Measurements from ENCODE around the gene TPPP2.
"Not testable (repeated sequence)": the region's sequence is repeated elsewhere in the genome, so short reads cannot be mapped to it uniquely, and the experiment has no call there.

TPPP2 gene

DNA sequence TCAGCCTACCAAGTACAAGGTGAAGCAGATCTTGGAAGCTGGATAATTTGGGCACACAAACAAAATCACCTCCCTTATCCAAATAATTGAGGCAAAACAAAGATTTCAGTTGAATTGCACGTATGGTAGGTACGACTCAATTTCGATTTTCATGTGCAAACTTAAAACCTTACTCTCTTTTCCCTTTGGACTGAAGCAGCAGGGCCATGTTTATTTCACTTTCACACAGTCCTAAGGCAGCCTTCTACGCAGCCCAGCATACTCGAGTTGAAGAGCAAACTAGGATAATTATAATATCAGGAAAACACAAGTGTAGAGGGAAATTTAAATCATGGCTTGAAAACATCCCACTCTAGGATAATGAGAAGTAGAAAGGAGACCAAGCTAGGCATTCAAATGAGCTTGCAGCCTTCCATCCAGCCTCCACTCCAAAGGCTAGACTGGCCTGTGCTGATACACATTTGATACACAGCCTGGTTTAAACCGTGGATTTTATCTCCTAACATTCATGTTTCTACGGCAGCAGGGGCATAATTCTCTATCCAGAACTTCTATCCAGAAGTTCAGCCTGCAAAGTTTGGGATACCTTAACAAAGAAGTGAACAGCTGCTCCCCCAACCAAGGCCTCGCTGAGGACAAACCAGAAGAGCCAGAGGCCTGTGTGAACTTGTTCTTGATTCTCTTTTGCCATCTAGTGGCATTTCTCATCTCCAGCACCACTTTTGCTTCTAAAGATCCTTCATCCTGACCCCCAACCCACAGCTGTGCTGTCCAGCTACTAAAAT, 9.8 kb downstream of the TPPP2 start:
- peak; percentile 41 for TF ChIP-seq CTCF (IDR thresholded peaks at IDR 0.05; ENCODE audit: control extremely low read depth, extremely low read depth, low read depth, missing control alignments)
- CTCF ChIA-PET, result interaction anchor here (0.7 to 4.1 kb wide), 17 partner anchors 8 to 181 kb away, joined by 3 to 66 read pairs (median 3); partner anchors contain the start of genes RNASE8 and TPPP2
- POLR2A ChIA-PET, result no interaction called here
- DNase-seq (ENCODE audit: extremely low spot score), result peak; percentile 44

DNA sequence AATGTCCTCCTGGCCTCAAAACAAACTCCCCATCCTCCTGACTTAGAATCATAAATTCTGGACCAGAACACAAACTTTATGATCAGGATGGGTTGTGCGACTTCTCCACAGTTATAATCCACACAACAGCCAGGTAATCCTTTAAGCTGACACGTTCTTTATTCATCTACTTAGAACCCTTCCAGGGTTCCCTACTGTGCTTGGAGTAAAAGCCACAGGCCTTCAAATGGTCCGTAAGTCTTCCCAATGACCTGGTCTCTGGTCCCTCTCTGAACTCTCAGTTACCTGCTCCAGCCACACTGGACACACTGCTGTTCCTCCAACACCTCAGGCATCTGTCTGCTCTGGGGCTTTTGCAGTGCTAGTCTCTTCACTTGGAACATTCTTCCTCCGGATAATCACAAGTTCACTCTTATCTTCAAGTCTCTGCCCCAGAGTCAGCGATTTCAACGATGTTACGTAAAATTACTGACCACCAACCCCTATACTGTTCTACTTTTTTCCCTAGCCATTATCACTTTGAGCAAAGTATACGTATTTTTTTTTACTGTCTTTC, 10.4 kb downstream of the TPPP2 start:
- DNase-seq (ENCODE audit: extremely low spot score), result no peak
- CTCF ChIA-PET, result interaction anchor here (0.7 to 4.1 kb wide), 16 partner anchors 9 to 181 kb away, joined by 3 to 66 read pairs (median 3); partner anchors contain the start of genes RNASE8 and TPPP2
- no peak for TF ChIP-seq CTCF (IDR thresholded peaks at IDR 0.05; ENCODE audit: control extremely low read depth, extremely low read depth, low read depth, missing control alignments)
- POLR2A ChIA-PET, result no interaction called here

GRCh38 chr14:21040941-21041340, 10.9 kb downstream of the TPPP2 start:
- POLR2A ChIA-PET; DNase-seq (ENCODE audit: extremely low spot score): not testable (repeated sequence)
- CTCF ChIA-PET, result interaction anchor here (0.9 to 4.1 kb wide), 13 partner anchors 9 to 182 kb away, joined by 3 to 66 read pairs (median 3); partner anchors contain the start of genes RNASE8 and TPPP2

DNA sequence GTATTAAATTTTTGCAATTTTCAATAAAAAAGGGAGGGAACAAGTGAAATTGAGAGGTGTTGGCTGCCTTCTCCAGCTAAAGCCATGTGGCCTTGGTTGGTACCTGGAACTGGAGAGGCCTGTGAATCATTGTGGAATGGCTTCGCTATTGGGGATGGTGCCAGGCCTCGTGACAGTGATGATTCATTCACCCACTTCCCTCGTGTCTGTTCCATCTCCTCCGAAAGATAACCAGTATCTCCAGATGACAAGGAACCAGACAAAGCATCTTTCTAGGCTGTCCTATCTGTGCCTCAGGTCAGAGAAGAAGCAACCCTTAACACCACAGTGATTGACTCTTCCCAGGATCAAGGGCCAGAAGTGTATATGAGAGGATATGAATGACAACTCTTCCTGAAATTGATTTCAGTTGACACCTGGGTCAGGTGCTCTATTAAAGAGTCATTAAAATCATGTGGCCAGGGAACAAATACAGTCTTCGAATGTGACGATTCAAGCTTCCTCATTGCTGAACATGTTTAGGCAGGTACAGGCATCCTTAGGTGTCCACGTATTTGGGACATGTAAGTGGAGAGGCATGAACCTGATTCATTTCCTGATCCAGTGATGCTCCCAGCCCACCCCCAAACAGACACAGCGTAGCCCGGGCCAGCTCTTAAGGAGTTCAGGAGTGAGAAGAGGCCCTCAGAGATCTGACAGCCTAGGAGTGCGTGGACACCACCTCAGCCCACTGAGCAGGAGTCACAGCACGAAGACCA, 11.8 kb downstream of the TPPP2 start, which contains the start of gene RNASE7:
RNASE7 (plus strand) TSS at position 687 of the 758 bp plus-strand sequence. CDS start 631 bp downstream, outside the sequence.
- DNase-seq (ENCODE audit: extremely low spot score), result no peak
- ChIA-PET POLR2A (no interaction called here), CTCF (interaction anchor here (1.2 to 4.1 kb wide), 4 partner anchors 23 to 63 kb away, joined by 3 to 66 read pairs (median 18); no protein-coding TSS in a partner anchor)
- TF ChIP-seq CTCF (IDR thresholded peaks at IDR 0.05; ENCODE audit: control extremely low read depth, extremely low read depth, low read depth, missing control alignments), result no peak

DNA sequence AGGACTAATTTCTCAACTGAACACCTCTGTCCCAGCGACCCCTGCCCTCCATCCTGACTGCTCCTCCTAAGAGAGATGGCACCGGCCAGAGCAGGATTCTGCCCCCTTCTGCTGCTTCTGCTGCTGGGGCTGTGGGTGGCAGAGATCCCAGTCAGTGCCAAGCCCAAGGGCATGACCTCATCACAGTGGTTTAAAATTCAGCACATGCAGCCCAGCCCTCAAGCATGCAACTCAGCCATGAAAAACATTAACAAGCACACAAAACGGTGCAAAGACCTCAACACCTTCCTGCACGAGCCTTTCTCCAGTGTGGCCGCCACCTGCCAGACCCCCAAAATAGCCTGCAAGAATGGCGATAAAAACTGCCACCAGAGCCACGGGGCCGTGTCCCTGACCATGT, 12.9 kb downstream of the TPPP2 start:
- ChIA-PET CTCF (interaction anchor here (1.0 to 2.8 kb wide), 5 partner anchors 9 to 71 kb away, joined by 3 to 20 read pairs (median 7); partner anchors contain the start of gene ARHGEF40), POLR2A (no interaction called here)
- TF ChIP-seq CTCF (IDR thresholded peaks at IDR 0.05; ENCODE audit: control extremely low read depth, extremely low read depth, low read depth, missing control alignments), result no peak
- DNase-seq (ENCODE audit: extremely low spot score), result no peak

DNA sequence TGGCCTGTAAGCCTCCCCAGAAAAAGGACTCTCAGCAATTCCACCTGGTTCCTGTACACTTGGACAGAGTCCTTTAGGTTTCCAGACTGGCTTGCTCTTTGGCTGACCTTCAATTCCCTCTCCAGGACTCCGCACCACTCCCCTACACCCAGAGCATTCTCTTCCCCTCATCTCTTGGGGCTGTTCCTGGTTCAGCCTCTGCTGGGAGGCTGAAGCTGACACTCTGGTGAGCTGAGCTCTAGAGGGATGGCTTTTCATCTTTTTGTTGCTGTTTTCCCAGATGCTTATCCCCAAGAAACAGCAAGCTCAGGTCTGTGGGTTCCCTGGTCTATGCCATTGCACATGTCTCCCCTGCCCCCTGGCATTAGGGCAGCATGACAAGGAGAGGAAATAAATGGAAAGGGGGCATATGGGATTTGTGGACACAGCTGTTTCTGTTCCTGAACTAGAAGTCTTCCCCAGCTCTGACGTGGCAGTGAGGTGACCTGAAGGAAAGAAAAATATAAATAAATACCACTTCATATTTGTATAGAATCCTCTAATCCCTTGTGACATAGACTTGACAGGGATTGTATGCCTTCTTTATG, 13.5 kb downstream of the TPPP2 start:
- CTCF ChIA-PET, result interaction anchor here (1.0 to 2.8 kb wide), 7 partner anchors 10 to 71 kb away, joined by 3 to 20 read pairs (median 4); partner anchors contain the start of gene ARHGEF40
- POLR2A ChIA-PET, result no interaction called here
- no peak for TF ChIP-seq CTCF (IDR thresholded peaks at IDR 0.05; ENCODE audit: control extremely low read depth, extremely low read depth, low read depth, missing control alignments)

More for the DNA sequence above, 13.5 kb downstream of the TPPP2 start:
- DNase-seq (ENCODE audit: extremely low spot score), result no peak
